Ovary (tissue), 9 donors: ENCODE data around the gene PAQR8. TPM values are rescaled to one million over a fixed set of nuclear protein-coding genes. Genes with fewer than 3 reads are reported as not detected.
A peak's percentile ranks its signal among the peaks of the same experiment; 100 is the strongest.

Source experiments
- DNase-seq, 5 donors: peaks; one replicate each; pipeline ENCODE4 v3.0.0-alpha.2; 2019 to 2020
- H3K27ac ChIP-seq, 2 donors: fragments of 200-600 bp; one replicate each; pipeline versions ENCODE4 v1.5.1 to v1.8.0; 2019 to 2022
- H3K27me3 ChIP-seq: fragments of 200-600 bp; one replicate; pipeline ENCODE4 v1.8.0; 2022
- H3K36me3 ChIP-seq: fragments of 200-600 bp; sonication (generic); one replicate; pipeline ENCODE4 v1.5.1; 2019
- H3K4me1 ChIP-seq: one replicate; pipeline ENCODE4 v1.8.1; 2013; ENCODE audit warnings: mild to moderate bottlenecking, moderate library complexity; ENCODE audit not compliant: insufficient read depth
- H3K4me3 ChIP-seq: fragments of 200-600 bp; sonication (generic); one replicate; pipeline ENCODE4 v1.5.1; 2017
- H3K9me3 ChIP-seq, 2 donors: fragments of 200-600 bp in 1 of 2; sonication (generic) in 1 of 2; one replicate each; pipeline versions ENCODE4 v1.5.1 to v1.8.1; 2013 to 2019; ENCODE audit warnings: mild to moderate bottlenecking in 1 of 2, moderate library complexity in 1 of 2
- CTCF ChIP-seq, 3 donors: fragments of 450-650 bp in 2 of 3; fragments of 200-600 bp in 1 of 3; IDR thresholded peaks; one replicate each; pipeline versions ENCODE4 v1.5.1 to v1.8.0; 2016 to 2022; ENCODE audit warnings: antibody characterized with exemption in 3 of 3, mild to moderate bottlenecking in 1 of 3
- EP300 ChIP-seq: sonication (generic); formaldehyde crosslinking; IDR thresholded peaks from one replicate; pipeline ENCODE4 v1.6.1; 2017; ENCODE audit warnings: antibody characterized with exemption
- POLR2A ChIP-seq: fragments of 450-650 bp; IDR thresholded peaks from one replicate; pipeline ENCODE4 v1.6.1; 2017; ENCODE audit warnings: antibody characterized with exemption, mild to moderate bottlenecking, moderate library complexity
- WGBS, 3 donors: extraction: QIAGEN DNeasy Blood & Tissue Kit in 1 of 3; methylation state at CpG; one replicate each; pipeline versions ENCODE4 v1.1.5 to v1.1.7; 2013 to 2017; 5-methylcytosine and 5-hydroxymethylcytosine counted together
- intact Hi-C, 4 donors: fragments of 100-400 bp; cut with DNase I; formaldehyde crosslinking; loops; one replicate each; pipeline versions ENCODE4 v1.11.0 to v1.15.1; 2022 to 2023
- polyA plus RNA-seq, 2 donors: library from polyadenylated mRNA; stranded (reverse); fragments of 200-250 nt in 1 of 2; fragments of 350-450 nt in 1 of 2; fragmentation: Illumina TruSeq in 1 of 2; extraction: RNeasy Lipid Tissue Mini Kit (QIAGEN cat#74804) in 1 of 2; gene quantifications; one replicate each; pipeline ENCODE4 v1.2.3, GENCODE V29; 2013 to 2014
- total RNA-seq, 7 donors: library from RNA; depleted of rRNA in 2 of 7; stranded (reverse); fragments of >200 nt in 2 of 7; fragmentation: NEBNext Ultra II Directional in 3 of 7; extraction: Animal tissue kit (Norgen Biotek cat#: 25700) in 3 of 7; gene quantifications; one replicate each; pipeline versions ENCODE4 v1.1.0 to v1.2.4, GENCODE V29; 2016 to 2023
- donor health status: DM: no; HTN: no; CAD: no; lungs with moderate emphysema.
- donor health status: DM: no; HTN: no; CAD: no.
- donor health status: Bipolar disorder and iron deficiency.
- donor health status: DM: yes; HTN: yes; CAD: no.
- donor health status: DM: no; HTN: no; CAD: no.
- donor health status: DM: yes; HTN: yes; CAD: no.

Gene PAQR8
- total and polyA plus RNA-seq, 9 donors, result 13.2 to 33.6 (median 24.0) TPM

GRCh38 chr6:52416629-52417151 lies 54.7 kb downstream of the PAQR8 start:
- Histone ChIP-seq H3K27ac (no peak overlapping the region), H3K4me3 (no peak overlapping the region), H3K9me3 (no peaks in the 10 kb centered on the region), H3K36me3 (no peaks in the 10 kb centered on the region), H3K4me1 (peaks cover 2% of the 10 kb centered on the region), H3K27me3 (no peaks in the 10 kb centered on the region)
- 0 to 5% (median 0%) methylated on average over 1 of the region's 1 CpG for WGBS, 3 donors
- intact Hi-C loops, result loop anchor here (2.0 to 10.0 kb wide), 7 partner anchors 132 to 248 kb away; partner anchors contain the start of genes TRAM2 (in 2 of the 4) and MCM3 (in 1 of the 4)
- no peak for TF ChIP-seq EP300
- TF ChIP-seq POLR2A, result no peak
- TF ChIP-seq CTCF (IDR thresholded peaks at IDR 0.05), result peak; percentile 58 to 81 (median 73)
- DNase-seq, result no peak

- H3K27ac ChIP-seq, result no peak overlapping the region
- no peak for TF ChIP-seq CTCF (IDR thresholded peaks at IDR 0.05)
- no peak for TF ChIP-seq EP300
- TF ChIP-seq POLR2A, result no peak
- WGBS, 3 donors, result 77 to 80% (median 80%) methylated on average over 5 of the region's 5 CpGs
- DNase-seq, result no peak
- H3K9me3 ChIP-seq, result no peaks in the 10 kb centered on the region
- no peaks in the 10 kb centered on the region for H3K36me3 ChIP-seq
- H3K27me3 ChIP-seq, result no peaks in the 10 kb centered on the region
- intact Hi-C loops, result loop anchor here (2.0 to 10.0 kb wide), 7 partner anchors 133 to 247 kb away; partner anchors contain the start of genes TRAM2 (in 2 of the 4) and MCM3 (in 1 of the 4)
- no peak overlapping the region for H3K4me3 ChIP-seq
- H3K4me1 ChIP-seq, result peaks cover 2% of the 10 kb centered on the region
Measured at GRCh38 chr6:52417675-52418111, 55.7 kb downstream of the PAQR8 start.

GRCh38 chr6:52418606-52419005 lies 56.7 kb downstream of the PAQR8 start:
- intact Hi-C loops, result loop anchor here (5.0 to 10.0 kb wide), 5 partner anchors 134 to 244 kb away; partner anchors contain the start of genes TRAM2 (in 2 of the 4) and MCM3 (in 1 of the 4)

More at GRCh38 chr6:52418606-52419005, 56.7 kb downstream of the PAQR8 start:
- Histone ChIP-seq H3K4me3 (no peak overlapping the region), H3K4me1 (peaks cover 2% of the 10 kb centered on the region), H3K27me3 (no peaks in the 10 kb centered on the region), H3K9me3 (no peaks in the 10 kb centered on the region), H3K36me3 (no peaks in the 10 kb centered on the region), H3K27ac (no peak overlapping the region)
- WGBS, 3 donors, result 80 to 97% (median 91%) methylated on average over 2 of the region's 2 CpGs
- TF ChIP-seq POLR2A (no peak), EP300 (no peak), CTCF (IDR thresholded peaks at IDR 0.05) (no peak)
- no peak for DNase-seq
